ENCODE data around the gene IQCF2.

- TF ChIP-seq RAD21 (IDR thresholded peaks at IDR 0.05; ENCODE audit: low read depth) (no peak), CREB1 (IDR thresholded peaks at IDR 0.05; ENCODE audit: low read depth) (no peak), YY1 (IDR thresholded peaks at IDR 0.05; ENCODE audit: low read depth) (no peak), REST (IDR thresholded peaks at IDR 0.05; ENCODE audit: low read depth) (no peak), TAF1 (IDR thresholded peaks at IDR 0.05; ENCODE audit: low read depth) (no peak), USF1 (IDR thresholded peaks at IDR 0.05) (no peak), TEAD4 (IDR thresholded peaks at IDR 0.05) (no peak)
Measured at GRCh38 chr3:51836606-51837005, 24.8 kb upstream of the IQCF2 start.

Measured in Ishikawa (cell line).